GM12878 (cell line): ENCODE data around the gene PTCD3.

Experiments
- CBFB ChIP-seq: IDR thresholded peaks from 2 replicates; pipeline ENCODE4 v1.6.1; 2016; ENCODE audit warnings: antibody characterized with exemption, low read depth
- CTCF ChIP-seq, 3 experiments: IDR thresholded peaks in 2 of 3; conservative IDR thresholded peaks in 1 of 3; 2 replicates each; pipeline ENCODE4 v1.5.1; 2011; ENCODE audit warnings: low read depth in 3 of 3, low read length in 3 of 3, mild to moderate bottlenecking in 3 of 3, control low read depth in 2 of 3, moderate library complexity in 2 of 3, inconsistent platforms in 1 of 3, mixed read lengths in 1 of 3; ENCODE audit not compliant: control insufficient read depth in 2 of 3, insufficient read depth in 1 of 3; ENCODE audit errors: extremely low read depth in 1 of 3
- EZH2 ChIP-seq: IDR thresholded peaks from 2 replicates; pipeline ENCODE4 v1.6.1; 2012; ENCODE audit warnings: low read depth, mild to moderate bottlenecking, control low read depth, inconsistent platforms, low read length, borderline replicate concordance; ENCODE audit not compliant: control insufficient read depth
- RAD21 ChIP-seq: IDR thresholded peaks from 2 replicates; pipeline ENCODE4 v1.6.1; 2011; ENCODE audit warnings: mild to moderate bottlenecking, low read depth, low read length, moderate library complexity; ENCODE audit not compliant: insufficient read depth
- RFX5 ChIP-seq: IDR thresholded peaks from 2 replicates; pipeline ENCODE4 v1.6.1; 2011; ENCODE audit warnings: low read depth, low read length, improper control_type of control experiment
- SRF ChIP-seq, 2 experiments: IDR thresholded peaks; 2 replicates each; pipeline ENCODE4 v1.6.1; 2011; ENCODE audit warnings: low read depth in 2 of 2, low read length in 2 of 2, mild to moderate bottlenecking in 1 of 2, moderate library complexity in 1 of 2
- TCF7 ChIP-seq: IDR thresholded peaks from 2 replicates; pipeline ENCODE4 v1.6.1; 2014; ENCODE audit warnings: antibody characterized with exemption, borderline replicate concordance
- YY1 ChIP-seq: IDR thresholded peaks from 2 replicates; pipeline ENCODE4 v1.6.1; 2011; ENCODE audit warnings: low read depth, mild to moderate bottlenecking, low read length

- no peak for TF ChIP-seq YY1
- TF ChIP-seq CTCF (IDR thresholded peaks at IDR 0.05 in 2 of 3, conservative IDR thresholded peaks at IDR 0.05 in 1 of 3; ENCODE audit: control insufficient read depth in 2 of 3, extremely low read depth in 1 of 3, insufficient read depth in 1 of 3, low read depth in 3 of 3, low read length in 3 of 3), result no peak
- no peak for TF ChIP-seq RFX5
- TF ChIP-seq EZH2, result no peak
- TF ChIP-seq RAD21, result no peak
- TF ChIP-seq SRF (IDR thresholded peaks at IDR 0.05; ENCODE audit: low read depth in 2 of 2, low read length in 2 of 2), result no peak
- TF ChIP-seq TCF7, result no peak
- no peak for TF ChIP-seq CBFB
Observed at GRCh38 chr2:86065512-86065911, 40.5 kb upstream of the PTCD3 start.
